Measurements from ENCODE around the gene HAX1.
"Not testable (repeated sequence)": the region's sequence is repeated elsewhere in the genome, so short reads cannot be mapped to it uniquely, and the experiment has no call there.

Gene HAX1

GRCh38 chr1:154272217-154272998, at the start of gene HAX1:
HAX1 (plus strand) TSS chr1:154272629; CDS start chr1:154272724, 95 bp downstream.
- DNase-seq (ENCODE audit: low spot score), result peak; percentile 95

GRCh38 chr1:154222918-154223317, 49.5 kb upstream of the HAX1 start:
- DNase-seq (ENCODE audit: low spot score), result peak; percentile 39

GRCh38 chr1:154223621-154224020, 48.8 kb upstream of the HAX1 start:
- DNase-seq (ENCODE audit: low spot score), result no peak

- no peak for DNase-seq (ENCODE audit: low spot score)
These were observed 47.1 kb upstream of the HAX1 start for GRCh38 chr1:154225370-154225769.

GRCh38 chr1:154231112-154231511, 41.3 kb upstream of the HAX1 start:
- DNase-seq (ENCODE audit: low spot score), result not testable (repeated sequence)

- DNase-seq (ENCODE audit: low spot score), result not testable (repeated sequence)
These were observed 39.3 kb upstream of the HAX1 start for GRCh38 chr1:154233127-154233526.

- DNase-seq (ENCODE audit: low spot score), result no peak
These were observed 35.6 kb upstream of the HAX1 start for GRCh38 chr1:154236855-154237254.

- DNase-seq (ENCODE audit: low spot score), result no peak
These were observed 35.0 kb upstream of the HAX1 start for GRCh38 chr1:154237435-154237834.

GRCh38 chr1:154237880-154238506, 34.4 kb upstream of the HAX1 start:
- DNase-seq (ENCODE audit: low spot score), result no peak

- no peak for DNase-seq (ENCODE audit: low spot score)
These were observed 32.9 kb upstream of the HAX1 start for GRCh38 chr1:154239491-154239890.

- no peak for DNase-seq (ENCODE audit: low spot score)
These were observed 32.1 kb upstream of the HAX1 start for GRCh38 chr1:154240294-154240833.

- DNase-seq (ENCODE audit: low spot score), result no peak
These were observed 30.6 kb upstream of the HAX1 start for GRCh38 chr1:154241703-154242351.

GRCh38 chr1:154253671-154254070, 18.8 kb upstream of the HAX1 start:
- peak; percentile 35 for DNase-seq (ENCODE audit: low spot score)

- DNase-seq (ENCODE audit: low spot score), result no peak
These were observed 15.7 kb upstream of the HAX1 start for GRCh38 chr1:154256686-154257085.

- no peak for DNase-seq (ENCODE audit: low spot score)
These were observed 13.6 kb upstream of the HAX1 start for GRCh38 chr1:154258784-154259183.

GRCh38 chr1:154260127-154260526, 12.3 kb upstream of the HAX1 start:
- DNase-seq (ENCODE audit: low spot score), result no peak

- peak; percentile 28 for DNase-seq (ENCODE audit: low spot score)
These were observed 8.7 kb upstream of the HAX1 start for GRCh38 chr1:154263465-154264332.

- DNase-seq (ENCODE audit: low spot score), result peak; percentile 25
These were observed 8.0 kb upstream of the HAX1 start for GRCh38 chr1:154264454-154264853.

GRCh38 chr1:154265586-154265985, 6.8 kb upstream of the HAX1 start:
- no peak for DNase-seq (ENCODE audit: low spot score)

- DNase-seq (ENCODE audit: low spot score), result no peak
These were observed 1.6 kb upstream of the HAX1 start for GRCh38 chr1:154270833-154271232.

- DNase-seq (ENCODE audit: low spot score), result no peak
These were observed 652 bp downstream of the HAX1 start for GRCh38 chr1:154272999-154273563.
